ENCODE measurements around the gene SDK2.

- TF ChIP-seq CTCF (IDR thresholded peaks at IDR 0.05), result no peak
- no peak for TF ChIP-seq NFIC (IDR thresholded peaks at IDR 0.05; ENCODE audit: borderline replicate concordance)
- no peak for TF ChIP-seq EP300 (IDR thresholded peaks at IDR 0.05; ENCODE audit: borderline replicate concordance in 1 of 2, low read depth in 1 of 2, low read length in 1 of 2)
- TF ChIP-seq USF2 (IDR thresholded peaks at IDR 0.05; ENCODE audit: borderline replicate concordance, low read depth, low read length), result no peak
- no peak for TF ChIP-seq MXI1 (IDR thresholded peaks at IDR 0.05; ENCODE audit: low read depth, low read length)
- TF ChIP-seq FOXM1 (IDR thresholded peaks at IDR 0.05; ENCODE audit: low read depth), result no peak
- no peak for TF ChIP-seq POLR2AphosphoS5 (IDR thresholded peaks at IDR 0.05; ENCODE audit: low read depth, low read length)
- no peak for TF ChIP-seq TAF1 (IDR thresholded peaks at IDR 0.05; ENCODE audit: borderline replicate concordance, low read depth, low read length)
- no peak for TF ChIP-seq ZBTB33 (IDR thresholded peaks at IDR 0.05; ENCODE audit: borderline replicate concordance, low read depth)
- TF ChIP-seq EZH2phosphoT487 (IDR thresholded peaks at IDR 0.05; ENCODE audit: borderline replicate concordance, low read depth), result no peak
- TF ChIP-seq, protein P1, sequence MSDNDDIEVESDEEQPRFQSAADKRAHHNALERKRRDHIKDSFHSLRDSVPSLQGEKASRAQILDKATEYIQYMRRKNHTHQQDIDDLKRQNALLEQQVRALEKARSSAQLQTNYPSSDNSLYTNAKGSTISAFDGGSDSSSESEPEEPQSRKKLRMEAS (IDR thresholded peaks at IDR 0.05; ENCODE audit: low read depth), result no peak
- no peak for TF ChIP-seq RAD21 (IDR thresholded peaks at IDR 0.05; ENCODE audit: low read length)
- no peak for TF ChIP-seq GABPA (IDR thresholded peaks at IDR 0.05; ENCODE audit: low read depth)
These were observed 330.6 kb downstream of the SDK2 start for GRCh38 chr17:73313526-73314127.
